ENCODE data around the gene OPCML. TPM values are rescaled to one million over a fixed set of nuclear protein-coding genes. Genes with fewer than 3 reads are reported as not detected.

OPCML gene
- polyA plus RNA-seq, 1 donor from 2014 or later = 11.6 TPM

GRCh38 chr11:133149698-133150097, 382.6 kb downstream of the OPCML start:
- Histone ChIP-seq H3K9me2 (ENCODE audit: insufficient read depth, low read length) (no peaks in the 10 kb centered on the region), H2AFZ (ENCODE audit: low read depth, low read length) (no peak overlapping the region), H3K27ac (ENCODE audit: low read length) (no peak overlapping the region), H3K79me2 (replicated peaks; ENCODE audit: insufficient read depth, low read length) (no peaks in the 10 kb centered on the region), H3K9ac (ENCODE audit: low read length) (no peak overlapping the region), H3K4me3 (ENCODE audit: low read length) (no peak overlapping the region), H3F3A (ENCODE audit: insufficient read depth, low read length, poor library complexity, severe bottlenecking) (no peaks in the 10 kb centered on the region), H3K36me3 (ENCODE audit: insufficient read depth, low read length) (no peaks in the 10 kb centered on the region), H3K27me3 (ENCODE audit: insufficient read depth, low read depth, low read length) (no peaks in the 10 kb centered on the region), H3K9me3 (ENCODE audit: low read length) (no peaks in the 10 kb centered on the region), H4K20me1 (ENCODE audit: insufficient read depth) (no peaks in the 10 kb centered on the region), H3K4me2 (ENCODE audit: low read length) (no peak overlapping the region)
- TF ChIP-seq POLR2AphosphoS5 (IDR thresholded peaks at IDR 0.05) = no peak

GRCh38 chr11:133147625-133148024, 384.7 kb downstream of the OPCML start:
- Histone ChIP-seq H2AFZ (ENCODE audit: low read depth, low read length) (no peak overlapping the region), H3K4me2 (ENCODE audit: low read length) (no peak overlapping the region), H3K4me3 (ENCODE audit: low read length) (no peak overlapping the region), H3K9me3 (ENCODE audit: low read length) (no peaks in the 10 kb centered on the region), H3K9ac (ENCODE audit: low read length) (no peak overlapping the region), H3K9me2 (ENCODE audit: insufficient read depth, low read length) (no peaks in the 10 kb centered on the region), H3K27me3 (ENCODE audit: insufficient read depth, low read depth, low read length) (no peaks in the 10 kb centered on the region), H3F3A (ENCODE audit: insufficient read depth, low read length, poor library complexity, severe bottlenecking) (no peaks in the 10 kb centered on the region), H4K20me1 (ENCODE audit: insufficient read depth) (no peaks in the 10 kb centered on the region), H3K27ac (ENCODE audit: low read length) (no peak overlapping the region), H3K79me2 (replicated peaks; ENCODE audit: insufficient read depth, low read length) (no peaks in the 10 kb centered on the region), H3K36me3 (ENCODE audit: insufficient read depth, low read length) (no peaks in the 10 kb centered on the region)
- TF ChIP-seq POLR2AphosphoS5 (IDR thresholded peaks at IDR 0.05) (no peak), MXI1 (conservative IDR thresholded peaks at IDR 0.05; ENCODE audit: poor library complexity, severe bottlenecking) (no peak), REST (IDR thresholded peaks at IDR 0.05; ENCODE audit: borderline replicate concordance) (no peak), CTCF (IDR thresholded peaks at IDR 0.05; ENCODE audit: poor library complexity, severe bottlenecking) (no peak), RAD21 (conservative IDR thresholded peaks at IDR 0.05) (no peak), TAF1 (IDR thresholded peaks at IDR 0.05; ENCODE audit: low read depth) (no peak), EP300 (conservative IDR thresholded peaks at IDR 0.05; ENCODE audit: poor library complexity, severe bottlenecking) (no peak), SMC3 (conservative IDR thresholded peaks at IDR 0.05; ENCODE audit: poor library complexity) (no peak), EZH2 (IDR thresholded peaks at IDR 0.05; ENCODE audit: borderline replicate concordance, insufficient read depth, low read length, poor library complexity, severe bottlenecking) (no peak)
